GM12892 (cell line): ENCODE measurements around the gene MAPK12.
"Not testable (repeated sequence)": the region's sequence is repeated elsewhere in the genome, so short reads cannot be mapped to it uniquely, and the experiment has no call there.

Source experiments
- DNase-seq: peaks from one replicate; pipeline ENCODE4 v3.0.0; 2011; ENCODE audit not compliant: insufficient read length
- FAIRE-seq: peaks from 2 replicates; lab custom pipeline; 2011; peaks lifted over from hg19 to GRCh38; lab: Jason Lieb, UNC
- POLR2A ChIP-seq: IDR thresholded peaks from 2 replicates; pipeline ENCODE4 v1.6.1; 2011; ENCODE audit warnings: low read depth, low read length, control low read depth
- POLR2AphosphoS5 ChIP-seq: IDR thresholded peaks from 2 replicates; pipeline ENCODE4 v1.6.1; 2011; ENCODE audit warnings: low read depth, low read length, control low read depth
- TAF1 ChIP-seq: IDR thresholded peaks from 2 replicates; pipeline ENCODE4 v1.6.1; 2011; ENCODE audit warnings: low read depth, mild to moderate bottlenecking, control low read depth, low read length, borderline replicate concordance

Gene MAPK12

GRCh38 chr22:50208430-50208938, 53.0 kb downstream of the MAPK12 start:
- DNase-seq (no peak), FAIRE-seq (no peak)
- TF ChIP-seq TAF1 = no peak
- TF ChIP-seq POLR2AphosphoS5 = no peak
- TF ChIP-seq POLR2A = no peak

- TF ChIP-seq TAF1 (no peak), POLR2A (no peak), POLR2AphosphoS5 (no peak)
- FAIRE-seq = no peak
- DNase-seq = no peak
These were observed 53.9 kb downstream of the MAPK12 start for GRCh38 chr22:50207383-50208140.

- DNase-seq = no peak
- TF ChIP-seq POLR2A (no peak), POLR2AphosphoS5 (no peak), TAF1 (no peak)
- FAIRE-seq = no peak
These were observed 54.9 kb downstream of the MAPK12 start for GRCh38 chr22:50206599-50206998.

- DNase-seq = no peak
- no peak for TF ChIP-seq POLR2A
- TF ChIP-seq POLR2AphosphoS5 = no peak
- TF ChIP-seq TAF1 = no peak
- FAIRE-seq = peak; percentile 48
These were observed 55.5 kb downstream of the MAPK12 start for GRCh38 chr22:50205781-50206569.

GRCh38 chr22:50204998-50205397, 56.5 kb downstream of the MAPK12 start:
- DNase-seq, FAIRE-seq: not testable (repeated sequence)
- 0 out of 2 replicates have a peak, but pooled peaks have one; percentile 2 for TF ChIP-seq POLR2AphosphoS5

- TF ChIP-seq POLR2AphosphoS5 (no peak), POLR2A (no peak), TAF1 (no peak)
- no peak for DNase-seq
- FAIRE-seq = no peak
These were observed 56.9 kb downstream of the MAPK12 start for GRCh38 chr22:50204571-50204970.

GRCh38 chr22:50203288-50203687, 58.2 kb downstream of the MAPK12 start:
- DNase-seq (no peak), FAIRE-seq (no peak)
- TF ChIP-seq TAF1 (no peak), POLR2A (no peak), POLR2AphosphoS5 (no peak)
